Measurements from ENCODE around the gene FCSK. TPM values are rescaled to one million over a fixed set of nuclear protein-coding genes. Genes with fewer than 3 reads are reported as not detected.

The FCSK gene
- total and polyA plus RNA-seq, 2 of the 13 experiments (the other 11 are each of a cell fraction or from before 2014, with no cell fraction given): 9.1 to 19.2 TPM

DNA sequence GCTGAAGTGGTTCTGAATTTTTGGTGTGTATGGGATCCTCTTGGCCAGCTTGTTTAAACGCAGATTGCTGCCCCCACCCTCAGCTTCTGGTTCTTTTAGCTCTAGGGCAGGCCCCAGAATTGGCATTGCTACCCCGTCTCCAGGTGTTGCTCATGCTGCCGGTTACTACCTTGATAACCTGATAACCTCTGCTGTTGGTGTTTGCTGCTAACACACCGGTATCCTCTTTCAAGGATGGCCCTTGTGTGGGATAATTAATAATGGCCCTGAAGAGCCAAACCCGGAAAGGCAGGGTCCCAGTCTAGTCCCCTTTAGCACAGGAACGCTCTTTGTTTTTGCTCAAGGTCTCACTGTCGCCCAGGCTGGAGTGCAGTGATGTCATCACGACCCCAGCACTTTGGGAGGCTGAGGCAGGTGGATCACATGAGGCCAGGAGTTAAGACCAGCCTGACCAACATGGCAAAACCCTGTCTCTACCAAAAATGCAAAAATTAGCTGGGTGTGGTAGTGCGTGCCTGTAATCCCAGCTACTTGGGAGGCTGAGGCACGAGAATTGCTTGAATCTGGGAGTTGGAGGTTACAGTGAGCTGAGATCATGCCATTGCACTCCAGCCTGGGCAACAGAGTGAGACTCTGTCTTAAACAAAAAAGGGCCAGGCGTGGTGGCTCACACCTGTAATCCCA is 14.2 kb upstream of the FCSK start (continued):
- TF ChIP-seq, protein P1, sequence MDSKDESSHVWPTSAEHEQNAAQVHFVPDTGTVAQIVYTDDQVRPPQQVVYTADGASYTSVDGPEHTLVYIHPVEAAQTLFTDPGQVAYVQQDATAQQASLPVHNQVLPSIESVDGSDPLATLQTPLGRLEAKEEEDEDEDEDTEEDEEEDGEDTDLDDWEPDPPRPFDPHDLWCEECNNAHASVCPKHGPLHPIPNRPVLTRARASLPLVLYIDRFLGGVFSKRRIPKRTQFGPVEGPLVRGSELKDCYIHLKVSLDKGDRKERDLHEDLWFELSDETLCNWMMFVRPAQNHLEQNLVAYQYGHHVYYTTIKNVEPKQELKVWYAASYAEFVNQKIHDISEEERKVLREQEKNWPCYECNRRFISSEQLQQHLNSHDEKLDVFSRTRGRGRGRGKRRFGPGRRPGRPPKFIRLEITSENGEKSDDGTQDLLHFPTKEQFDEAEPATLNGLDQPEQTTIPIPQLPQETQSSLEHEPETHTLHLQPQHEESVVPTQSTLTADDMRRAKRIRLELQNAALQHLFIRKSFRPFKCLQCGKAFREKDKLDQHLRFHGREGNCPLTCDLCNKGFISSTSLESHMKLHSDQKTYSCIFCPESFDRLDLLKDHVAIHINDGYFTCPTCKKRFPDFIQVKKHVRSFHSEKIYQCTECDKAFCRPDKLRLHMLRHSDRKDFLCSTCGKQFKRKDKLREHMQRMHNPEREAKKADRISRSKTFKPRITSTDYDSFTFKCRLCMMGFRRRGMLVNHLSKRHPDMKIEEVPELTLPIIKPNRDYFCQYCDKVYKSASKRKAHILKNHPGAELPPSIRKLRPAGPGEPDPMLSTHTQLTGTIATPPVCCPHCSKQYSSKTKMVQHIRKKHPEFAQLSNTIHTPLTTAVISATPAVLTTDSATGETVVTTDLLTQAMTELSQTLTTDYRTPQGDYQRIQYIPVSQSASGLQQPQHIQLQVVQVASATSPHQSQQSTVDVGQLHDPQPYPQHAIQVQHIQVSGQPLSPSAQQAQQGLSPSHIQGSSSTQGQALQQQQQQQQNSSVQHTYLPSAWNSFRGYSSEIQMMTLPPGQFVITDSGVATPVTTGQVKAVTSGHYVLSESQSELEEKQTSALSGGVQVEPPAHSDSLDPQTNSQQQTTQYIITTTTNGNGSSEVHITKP (CRISPR knock-in tag; IDR thresholded peaks at IDR 0.05; ENCODE audit: low read depth): no peak
- TF ChIP-seq, protein P2, sequence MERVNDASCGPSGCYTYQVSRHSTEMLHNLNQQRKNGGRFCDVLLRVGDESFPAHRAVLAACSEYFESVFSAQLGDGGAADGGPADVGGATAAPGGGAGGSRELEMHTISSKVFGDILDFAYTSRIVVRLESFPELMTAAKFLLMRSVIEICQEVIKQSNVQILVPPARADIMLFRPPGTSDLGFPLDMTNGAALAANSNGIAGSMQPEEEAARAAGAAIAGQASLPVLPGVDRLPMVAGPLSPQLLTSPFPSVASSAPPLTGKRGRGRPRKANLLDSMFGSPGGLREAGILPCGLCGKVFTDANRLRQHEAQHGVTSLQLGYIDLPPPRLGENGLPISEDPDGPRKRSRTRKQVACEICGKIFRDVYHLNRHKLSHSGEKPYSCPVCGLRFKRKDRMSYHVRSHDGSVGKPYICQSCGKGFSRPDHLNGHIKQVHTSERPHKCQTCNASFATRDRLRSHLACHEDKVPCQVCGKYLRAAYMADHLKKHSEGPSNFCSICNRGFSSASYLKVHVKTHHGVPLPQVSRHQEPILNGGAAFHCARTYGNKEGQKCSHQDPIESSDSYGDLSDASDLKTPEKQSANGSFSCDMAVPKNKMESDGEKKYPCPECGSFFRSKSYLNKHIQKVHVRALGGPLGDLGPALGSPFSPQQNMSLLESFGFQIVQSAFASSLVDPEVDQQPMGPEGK (CRISPR knock-in tag; IDR thresholded peaks at IDR 0.05): peak; percentile 30; the same call in 1 of the 2 replicates
- TF ChIP-seq ELF1 (CRISPR knock-in tag; IDR thresholded peaks at IDR 0.05) (peak; percentile 69), HOXD1 (CRISPR knock-in tag; IDR thresholded peaks at IDR 0.05) (no peak), ZNF75D (CRISPR knock-in tag; IDR thresholded peaks at IDR 0.05; ENCODE audit: borderline replicate concordance) (no peak), PPARG (CRISPR knock-in tag; conservative IDR thresholded peaks at IDR 0.05) (peak; percentile 62; the same call in 1 of the 2 replicates), ZNF839 (CRISPR knock-in tag; IDR thresholded peaks at IDR 0.05; ENCODE audit: borderline replicate concordance) (peak; percentile 85; the same call in 1 of the 2 replicates), CHCHD3 (CRISPR knock-in tag; IDR thresholded peaks at IDR 0.05) (no peak), TBL1XR1 (IDR thresholded peaks at IDR 0.05; ENCODE audit: borderline replicate concordance, low read length, partially characterized antibody) (no peak), HNF4G (IDR thresholded peaks at IDR 0.05; ENCODE audit: borderline replicate concordance, low read depth, low read length) (no peak), HNF4G (CRISPR knock-in tag; IDR thresholded peaks at IDR 0.05; ENCODE audit: borderline replicate concordance, low read depth) (no peak), TCF7 (IDR thresholded peaks at IDR 0.05; ENCODE audit: low read depth) (no peak), ZNF451 (CRISPR knock-in tag; IDR thresholded peaks at IDR 0.05) (no peak), ZNF234 (CRISPR knock-in tag; conservative IDR thresholded peaks at IDR 0.05) (no peak), HNRNPK (IDR thresholded peaks at IDR 0.05; ENCODE audit: low read depth, low read length, poor library complexity, severe bottlenecking) (no peak)
- TF ChIP-seq, protein P3, sequence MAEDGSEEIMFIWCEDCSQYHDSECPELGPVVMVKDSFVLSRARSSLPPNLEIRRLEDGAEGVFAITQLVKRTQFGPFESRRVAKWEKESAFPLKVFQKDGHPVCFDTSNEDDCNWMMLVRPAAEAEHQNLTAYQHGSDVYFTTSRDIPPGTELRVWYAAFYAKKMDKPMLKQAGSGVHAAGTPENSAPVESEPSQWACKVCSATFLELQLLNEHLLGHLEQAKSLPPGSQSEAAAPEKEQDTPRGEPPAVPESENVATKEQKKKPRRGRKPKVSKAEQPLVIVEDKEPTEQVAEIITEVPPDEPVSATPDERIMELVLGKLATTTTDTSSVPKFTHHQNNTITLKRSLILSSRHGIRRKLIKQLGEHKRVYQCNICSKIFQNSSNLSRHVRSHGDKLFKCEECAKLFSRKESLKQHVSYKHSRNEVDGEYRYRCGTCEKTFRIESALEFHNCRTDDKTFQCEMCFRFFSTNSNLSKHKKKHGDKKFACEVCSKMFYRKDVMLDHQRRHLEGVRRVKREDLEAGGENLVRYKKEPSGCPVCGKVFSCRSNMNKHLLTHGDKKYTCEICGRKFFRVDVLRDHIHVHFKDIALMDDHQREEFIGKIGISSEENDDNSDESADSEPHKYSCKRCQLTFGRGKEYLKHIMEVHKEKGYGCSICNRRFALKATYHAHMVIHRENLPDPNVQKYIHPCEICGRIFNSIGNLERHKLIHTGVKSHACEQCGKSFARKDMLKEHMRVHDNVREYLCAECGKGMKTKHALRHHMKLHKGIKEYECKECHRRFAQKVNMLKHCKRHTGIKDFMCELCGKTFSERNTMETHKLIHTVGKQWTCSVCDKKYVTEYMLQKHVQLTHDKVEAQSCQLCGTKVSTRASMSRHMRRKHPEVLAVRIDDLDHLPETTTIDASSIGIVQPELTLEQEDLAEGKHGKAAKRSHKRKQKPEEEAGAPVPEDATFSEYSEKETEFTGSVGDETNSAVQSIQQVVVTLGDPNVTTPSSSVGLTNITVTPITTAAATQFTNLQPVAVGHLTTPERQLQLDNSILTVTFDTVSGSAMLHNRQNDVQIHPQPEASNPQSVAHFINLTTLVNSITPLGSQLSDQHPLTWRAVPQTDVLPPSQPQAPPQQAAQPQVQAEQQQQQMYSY (CRISPR knock-in tag; IDR thresholded peaks at IDR 0.05): peak; percentile 41; the same call in 1 of the 2 replicates
- TF ChIP-seq, protein P4, sequence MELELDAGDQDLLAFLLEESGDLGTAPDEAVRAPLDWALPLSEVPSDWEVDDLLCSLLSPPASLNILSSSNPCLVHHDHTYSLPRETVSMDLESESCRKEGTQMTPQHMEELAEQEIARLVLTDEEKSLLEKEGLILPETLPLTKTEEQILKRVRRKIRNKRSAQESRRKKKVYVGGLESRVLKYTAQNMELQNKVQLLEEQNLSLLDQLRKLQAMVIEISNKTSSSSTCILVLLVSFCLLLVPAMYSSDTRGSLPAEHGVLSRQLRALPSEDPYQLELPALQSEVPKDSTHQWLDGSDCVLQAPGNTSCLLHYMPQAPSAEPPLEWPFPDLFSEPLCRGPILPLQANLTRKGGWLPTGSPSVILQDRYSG (CRISPR knock-in tag; IDR thresholded peaks at IDR 0.05): no peak

Data from HepG2 (cell line).